PC-9 (cell line): ENCODE data around the gene PTGFRN. TPM values are rescaled to one million over a fixed set of nuclear protein-coding genes. Genes with fewer than 3 reads are reported as not detected.

Experiments
- BruUV-seq: library from RNA; stranded (reverse); fragments of 400-500 nt; replicated peaks from 2 replicates; lab custom pipeline; 2021; lab: Mats Ljungman, UMichigan
- CTCF ChIA-PET: fragments of 300-600 bp; sonication (Branson Sonifier 250); formaldehyde crosslinking; loops from one replicate; lab custom pipeline; 2022; ENCODE audit warnings: antibody characterized with exemption; lab: Charles Lee
- POLR2A ChIA-PET: fragments of 300-600 bp; sonication (Branson Sonifier 250); formaldehyde crosslinking; loops from one replicate; lab custom pipeline; 2022; ENCODE audit warnings: antibody characterized with exemption; ENCODE audit not compliant: unreplicated experiment; lab: Charles Lee
- DNase-seq, 2 experiments: peaks; one replicate each; pipeline versions ENCODE4 v3.0.0 to v3.0.0-alpha.2; 2015 to 2022; ENCODE audit warnings: mixed read lengths in 1 of 2
- H2AFZ ChIP-seq: fragments of 200-600 bp; sonication (generic); 2 replicates; pipeline ENCODE4 v1.8.1; 2017; ENCODE audit warnings: antibody characterized with exemption
- H3F3A ChIP-seq: fragments of 200-600 bp; sonication (generic); 2 replicates; pipeline ENCODE4 v1.8.1; 2017; ENCODE audit warnings: antibody characterized with exemption, mild to moderate bottlenecking, low read depth; ENCODE audit not compliant: insufficient read depth
- H3K27ac ChIP-seq: fragments of 200-600 bp; sonication (generic); 2 replicates; pipeline ENCODE4 v1.6.1; 2016; ENCODE audit warnings: mixed run types
- H3K27me3 ChIP-seq: fragments of 200-600 bp; sonication (generic); 2 replicates; pipeline ENCODE4 v1.6.1; 2016; ENCODE audit warnings: low read depth, mixed run types; ENCODE audit not compliant: insufficient read depth
- H3K36me3 ChIP-seq: fragments of 200-600 bp; sonication (generic); 2 replicates; pipeline ENCODE4 v1.6.1; 2016; ENCODE audit warnings: low read depth, mixed run types
- H3K4me1 ChIP-seq: fragments of 200-600 bp; sonication (generic); replicated peaks from 2 replicates; pipeline ENCODE4 v1.6.1; 2016; ENCODE audit warnings: mixed run types; ENCODE audit not compliant: insufficient read depth
- H3K4me2 ChIP-seq: fragments of 200-600 bp; sonication (generic); 2 replicates; pipeline ENCODE4 v1.6.1; 2017; ENCODE audit warnings: mixed run types
- H3K4me3 ChIP-seq: fragments of 200-600 bp; sonication (generic); 2 replicates; pipeline ENCODE4 v1.6.1; 2016; ENCODE audit warnings: mixed run types
- H3K79me2 ChIP-seq: fragments of 200-600 bp; sonication (generic); 2 replicates; pipeline ENCODE4 v1.6.1; 2017; ENCODE audit warnings: low read depth, mixed run types
- H3K9me2 ChIP-seq: fragments of 200-600 bp; sonication (generic); 2 replicates; pipeline ENCODE4 v1.8.1; 2017; ENCODE audit warnings: mild to moderate bottlenecking; ENCODE audit not compliant: insufficient read depth
- H3K9me3 ChIP-seq: fragments of 200-600 bp; sonication (generic); 2 replicates; pipeline ENCODE4 v1.8.1; 2016; ENCODE audit warnings: low read depth; ENCODE audit not compliant: insufficient read depth
- H4K20me1 ChIP-seq: fragments of 200-600 bp; sonication (generic); 2 replicates; pipeline ENCODE4 v1.8.1; 2017; ENCODE audit not compliant: insufficient read depth
- EZH2 ChIP-seq: fragments of 200-600 bp; sonication (generic); IDR thresholded peaks from 2 replicates; pipeline ENCODE4 v1.8.0; 2017; ENCODE audit warnings: antibody characterized with exemption, low read depth
- intact Hi-C: fragments of 100-400 bp; cut with micrococcal nuclease; formaldehyde crosslinking; loops from one replicate; pipeline ENCODE4 v1.10.0; 2022; ENCODE audit not compliant: unreplicated experiment
- total RNA-seq: library from RNA; stranded (reverse); gene quantifications from 2 replicates; pipeline ENCODE4 v1.2.3, GENCODE V29; 2021
- TF ChIP-seq, protein P1 (sequence below): fragments of 200-600 bp; sonication (generic); conservative IDR thresholded peaks from 2 replicates; pipeline ENCODE4 v1.6.1; 2017; ENCODE audit warnings: mixed run types, antibody characterized with exemption, mild to moderate bottlenecking, moderate library complexity

Gene PTGFRN
- total RNA-seq, 1 experiment from 2014 or later: 87.3 TPM

DNA sequence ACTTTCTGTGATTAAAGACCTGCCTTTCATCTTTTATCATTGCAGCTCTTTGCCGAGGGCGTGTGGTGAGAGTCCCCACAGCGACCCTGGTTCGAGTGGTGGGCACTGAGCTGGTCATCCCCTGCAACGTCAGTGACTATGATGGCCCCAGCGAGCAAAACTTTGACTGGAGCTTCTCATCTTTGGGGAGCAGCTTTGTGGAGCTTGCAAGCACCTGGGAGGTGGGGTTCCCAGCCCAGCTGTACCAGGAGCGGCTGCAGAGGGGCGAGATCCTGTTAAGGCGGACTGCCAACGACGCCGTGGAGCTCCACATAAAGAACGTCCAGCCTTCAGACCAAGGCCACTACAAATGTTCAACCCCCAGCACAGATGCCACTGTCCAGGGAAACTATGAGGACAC lies 32.0 kb downstream of the PTGFRN start:
- Histone ChIP-seq H3K27me3 (no peaks in the 10 kb centered on the region), H3K4me1 (no peaks in the 10 kb centered on the region), H3F3A (no peaks in the 10 kb centered on the region), H3K4me3 (no peak overlapping the region), H3K36me3 (no peaks in the 10 kb centered on the region), H2AFZ (no peak overlapping the region), H3K4me2 (no peak overlapping the region), H3K9me2 (no peaks in the 10 kb centered on the region), H4K20me1 (no peaks in the 10 kb centered on the region), H3K9me3 (no peaks in the 10 kb centered on the region), H3K79me2 (no peaks in the 10 kb centered on the region), H3K27ac (no peak overlapping the region)
- ChIA-PET POLR2A (no interaction called here), CTCF (no interaction called here)
- intact Hi-C loops: no loop called here
- no peak for TF ChIP-seq EZH2
- TF ChIP-seq, protein P1, sequence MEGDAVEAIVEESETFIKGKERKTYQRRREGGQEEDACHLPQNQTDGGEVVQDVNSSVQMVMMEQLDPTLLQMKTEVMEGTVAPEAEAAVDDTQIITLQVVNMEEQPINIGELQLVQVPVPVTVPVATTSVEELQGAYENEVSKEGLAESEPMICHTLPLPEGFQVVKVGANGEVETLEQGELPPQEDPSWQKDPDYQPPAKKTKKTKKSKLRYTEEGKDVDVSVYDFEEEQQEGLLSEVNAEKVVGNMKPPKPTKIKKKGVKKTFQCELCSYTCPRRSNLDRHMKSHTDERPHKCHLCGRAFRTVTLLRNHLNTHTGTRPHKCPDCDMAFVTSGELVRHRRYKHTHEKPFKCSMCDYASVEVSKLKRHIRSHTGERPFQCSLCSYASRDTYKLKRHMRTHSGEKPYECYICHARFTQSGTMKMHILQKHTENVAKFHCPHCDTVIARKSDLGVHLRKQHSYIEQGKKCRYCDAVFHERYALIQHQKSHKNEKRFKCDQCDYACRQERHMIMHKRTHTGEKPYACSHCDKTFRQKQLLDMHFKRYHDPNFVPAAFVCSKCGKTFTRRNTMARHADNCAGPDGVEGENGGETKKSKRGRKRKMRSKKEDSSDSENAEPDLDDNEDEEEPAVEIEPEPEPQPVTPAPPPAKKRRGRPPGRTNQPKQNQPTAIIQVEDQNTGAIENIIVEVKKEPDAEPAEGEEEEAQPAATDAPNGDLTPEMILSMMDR: no peak
- no TSS peak for BruUV-seq
- no peak for DNase-seq

DNA sequence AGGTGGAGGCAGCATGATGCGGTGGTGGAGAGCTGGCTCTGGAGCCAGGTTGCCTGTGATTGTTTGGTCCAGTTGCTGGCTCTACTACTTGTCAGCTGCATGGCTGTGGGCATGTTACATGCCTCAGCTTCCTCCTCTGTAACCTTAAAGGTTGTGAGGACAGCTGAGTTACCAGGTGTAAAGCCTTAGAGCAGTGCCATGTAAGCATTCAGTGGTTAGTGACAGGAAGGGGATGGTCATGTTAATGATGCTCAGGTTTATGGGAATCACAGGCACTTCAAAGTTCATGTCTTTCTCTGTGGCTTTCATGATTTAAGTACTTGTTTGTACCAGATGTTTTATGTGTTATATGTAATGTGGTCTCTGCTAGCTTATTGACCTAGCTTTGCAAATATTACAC lies 32.6 kb downstream of the PTGFRN start:
- TF ChIP-seq, protein P1: no peak
- TF ChIP-seq EZH2: no peak
- Histone ChIP-seq H3K4me1 (no peaks in the 10 kb centered on the region), H3F3A (no peaks in the 10 kb centered on the region), H3K36me3 (no peaks in the 10 kb centered on the region), H3K9me2 (no peaks in the 10 kb centered on the region), H3K27ac (no peak overlapping the region), H4K20me1 (no peaks in the 10 kb centered on the region), H3K79me2 (no peaks in the 10 kb centered on the region), H3K27me3 (no peaks in the 10 kb centered on the region), H3K4me2 (no peak overlapping the region), H2AFZ (no peak overlapping the region), H3K9me3 (no peaks in the 10 kb centered on the region), H3K4me3 (no peak overlapping the region)
- ChIA-PET POLR2A (no interaction called here), CTCF (no interaction called here)
- intact Hi-C loops: no loop called here
- BruUV-seq: no TSS peak
- DNase-seq: no peak

DNA sequence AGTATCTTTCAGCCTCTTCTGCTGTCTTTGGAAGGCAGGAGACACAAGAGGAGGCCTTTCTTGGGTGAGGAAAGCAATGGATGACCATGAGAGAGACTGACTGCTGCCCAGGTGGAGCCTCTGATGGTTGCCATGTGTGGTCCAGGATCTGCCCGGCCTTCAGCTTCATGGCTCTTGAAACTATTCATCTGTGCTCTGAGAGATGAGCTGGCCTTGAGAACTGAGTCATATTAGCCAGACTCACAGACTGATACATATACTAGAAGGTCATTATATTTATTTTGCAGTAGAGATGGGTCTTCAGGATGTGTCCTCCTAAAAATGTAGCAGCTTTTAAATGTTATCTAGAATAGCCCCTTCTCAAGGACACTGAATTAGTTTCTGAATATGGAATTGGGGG lies 33.7 kb downstream of the PTGFRN start:
- H3K27me3 ChIP-seq: no peaks in the 10 kb centered on the region
- H3K79me2 ChIP-seq: no peaks in the 10 kb centered on the region
- no peak overlapping the region for H3K27ac ChIP-seq
- H3F3A ChIP-seq: no peaks in the 10 kb centered on the region
- BruUV-seq: no TSS peak
- DNase-seq: no peak
- ChIA-PET POLR2A (no interaction called here), CTCF (no interaction called here)
- no peaks in the 10 kb centered on the region for H3K9me3 ChIP-seq
- no peak overlapping the region for H2AFZ ChIP-seq
- H3K4me1 ChIP-seq: no peaks in the 10 kb centered on the region
- no peaks in the 10 kb centered on the region for H3K9me2 ChIP-seq
- H4K20me1 ChIP-seq: no peaks in the 10 kb centered on the region
- TF ChIP-seq, protein P1: no peak
- no peak for TF ChIP-seq EZH2
- H3K4me3 ChIP-seq: no peak overlapping the region
- no peak overlapping the region for H3K4me2 ChIP-seq
- peaks cover 4% of the 10 kb centered on the region for H3K36me3 ChIP-seq
- intact Hi-C loops: no loop called here
